Hepatocyte (in vitro differentiated cells): ENCODE measurements around the gene POLR1D.

Experiments
- CTCF ChIP-seq: fragments of 200-600 bp; sonication (generic); IDR thresholded peaks from 2 replicates; pipeline ENCODE4 v1.5.1; 2016; ENCODE audit warnings: antibody characterized with exemption, mild to moderate bottlenecking; ENCODE audit not compliant: poor library complexity
- EZH2 ChIP-seq: fragments of 200-600 bp; sonication (generic); IDR thresholded peaks from 2 replicates; pipeline ENCODE4 v1.6.1; 2016; ENCODE audit warnings: antibody characterized with exemption, mild to moderate bottlenecking, borderline replicate concordance

- TF ChIP-seq EZH2 (no peak), CTCF (no peak)
These were observed 6.4 kb downstream of the POLR1D start for GRCh38 chr13:27628081-27628480.
